Epithelial cell of esophagus (primary cell): ENCODE results near the gene NRBF2.

Experiments used
- DNase-seq: peaks from one replicate; pipeline ENCODE4 v3.0.0; 2010; ENCODE audit warnings: low read depth
- H3K4me3 ChIP-seq: 2 replicates; pipeline ENCODE4 v1.5.1; 2011; ENCODE audit warnings: mild to moderate bottlenecking, low read length, control low read depth
- TF ChIP-seq, protein P1 (sequence below): IDR thresholded peaks from 2 replicates; pipeline ENCODE4 v1.5.1; 2011; ENCODE audit warnings: low read depth, mild to moderate bottlenecking, low read length, control low read depth, inconsistent platforms; ENCODE audit not compliant: insufficient read depth; ENCODE audit errors: missing control alignments

Gene NRBF2

DNA sequence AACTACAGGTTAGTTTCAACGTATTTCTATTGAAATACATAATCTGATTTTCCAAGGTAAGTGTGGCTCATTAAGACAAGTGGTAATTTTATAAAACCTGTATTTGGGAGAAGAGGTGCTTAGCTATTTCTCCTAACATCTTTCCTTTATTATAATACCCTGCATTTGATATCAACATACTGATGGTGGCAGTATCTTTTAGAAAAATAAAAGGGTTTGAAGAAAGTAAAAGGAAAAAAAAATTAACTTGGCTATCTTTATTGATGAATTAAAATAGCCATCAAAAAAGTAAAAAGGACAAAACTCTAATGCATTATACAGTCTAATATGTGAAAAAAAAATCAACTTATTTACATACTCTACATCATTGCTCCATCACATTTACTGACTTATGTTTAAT lies 68.0 kb downstream of the NRBF2 start:
- no peak for DNase-seq
- TF ChIP-seq, protein P1, sequence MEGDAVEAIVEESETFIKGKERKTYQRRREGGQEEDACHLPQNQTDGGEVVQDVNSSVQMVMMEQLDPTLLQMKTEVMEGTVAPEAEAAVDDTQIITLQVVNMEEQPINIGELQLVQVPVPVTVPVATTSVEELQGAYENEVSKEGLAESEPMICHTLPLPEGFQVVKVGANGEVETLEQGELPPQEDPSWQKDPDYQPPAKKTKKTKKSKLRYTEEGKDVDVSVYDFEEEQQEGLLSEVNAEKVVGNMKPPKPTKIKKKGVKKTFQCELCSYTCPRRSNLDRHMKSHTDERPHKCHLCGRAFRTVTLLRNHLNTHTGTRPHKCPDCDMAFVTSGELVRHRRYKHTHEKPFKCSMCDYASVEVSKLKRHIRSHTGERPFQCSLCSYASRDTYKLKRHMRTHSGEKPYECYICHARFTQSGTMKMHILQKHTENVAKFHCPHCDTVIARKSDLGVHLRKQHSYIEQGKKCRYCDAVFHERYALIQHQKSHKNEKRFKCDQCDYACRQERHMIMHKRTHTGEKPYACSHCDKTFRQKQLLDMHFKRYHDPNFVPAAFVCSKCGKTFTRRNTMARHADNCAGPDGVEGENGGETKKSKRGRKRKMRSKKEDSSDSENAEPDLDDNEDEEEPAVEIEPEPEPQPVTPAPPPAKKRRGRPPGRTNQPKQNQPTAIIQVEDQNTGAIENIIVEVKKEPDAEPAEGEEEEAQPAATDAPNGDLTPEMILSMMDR, result no peak
- H3K4me3 ChIP-seq, result no peak overlapping the region
